NCI-H345 (cell line): ENCODE data around the gene NLN.
"Not testable (repeated sequence)": the region's sequence is repeated elsewhere in the genome, so short reads cannot be mapped to it uniquely, and the experiment has no call there.

Experiments
- DNase-seq: peaks from one replicate; lab custom pipeline; 2025; lab: John Stamatoyannopoulos, UW

The NLN gene

GRCh38 chr5:65832603-65833228 lies 110.7 kb downstream of the NLN start:
- no peak for DNase-seq

GRCh38 chr5:65833780-65834179 lies 111.8 kb downstream of the NLN start:
- no peak for DNase-seq

GRCh38 chr5:65834306-65834705 lies 112.3 kb downstream of the NLN start:
- no peak for DNase-seq

- DNase-seq, result peak; percentile 8
Measured at GRCh38 chr5:65835191-65835590, 113.2 kb downstream of the NLN start.

- DNase-seq, result no peak
Measured at GRCh38 chr5:65837139-65837538, 115.1 kb downstream of the NLN start.

GRCh38 chr5:65839170-65839569 lies 117.2 kb downstream of the NLN start:
- DNase-seq, result not testable (repeated sequence)

GRCh38 chr5:65840071-65840470 lies 118.1 kb downstream of the NLN start:
- DNase-seq, result no peak

GRCh38 chr5:65844763-65845162 lies 122.8 kb downstream of the NLN start:
- DNase-seq, result not testable (repeated sequence)

- no peak for DNase-seq
Measured at GRCh38 chr5:65846101-65846500, 124.1 kb downstream of the NLN start.

GRCh38 chr5:65847019-65847418 lies 125.0 kb downstream of the NLN start:
- DNase-seq, result not testable (repeated sequence)

- DNase-seq, result not testable (repeated sequence)
Measured at GRCh38 chr5:65849918-65850317, 127.9 kb downstream of the NLN start.

- DNase-seq, result no peak
Measured at GRCh38 chr5:65854925-65855324, 132.9 kb downstream of the NLN start.

- DNase-seq, result no peak
Measured at GRCh38 chr5:65855766-65856315, 133.8 kb downstream of the NLN start.

GRCh38 chr5:65856520-65856919 lies 134.5 kb downstream of the NLN start:
- no peak for DNase-seq

- no peak for DNase-seq
Measured at GRCh38 chr5:65858316-65858715, 136.3 kb downstream of the NLN start.

- no peak for DNase-seq
Measured at GRCh38 chr5:65861830-65862241, 139.8 kb downstream of the NLN start.

- no peak for DNase-seq
Measured at GRCh38 chr5:65862384-65862783, 140.4 kb downstream of the NLN start.

- DNase-seq, result no peak
Measured at GRCh38 chr5:65863747-65864146, 141.7 kb downstream of the NLN start.

GRCh38 chr5:65866837-65867521 lies 145.0 kb downstream of the NLN start:
- no peak for DNase-seq

GRCh38 chr5:65867542-65868195 lies 145.7 kb downstream of the NLN start:
- no peak for DNase-seq

- DNase-seq, result no peak
Measured at GRCh38 chr5:65868509-65868908, 146.5 kb downstream of the NLN start.

GRCh38 chr5:65871182-65871581 lies 149.2 kb downstream of the NLN start:
- DNase-seq, result no peak

- not testable (repeated sequence) for DNase-seq
Measured at GRCh38 chr5:65871776-65872175, 149.8 kb downstream of the NLN start.
